ENCODE measurements around the gene BMP7. TPM values are rescaled to one million over a fixed set of nuclear protein-coding genes. Genes with fewer than 3 reads are reported as not detected.

The BMP7 gene
- total RNA-seq, 1 experiment from 2014 or later: 7.5 TPM

DNA sequence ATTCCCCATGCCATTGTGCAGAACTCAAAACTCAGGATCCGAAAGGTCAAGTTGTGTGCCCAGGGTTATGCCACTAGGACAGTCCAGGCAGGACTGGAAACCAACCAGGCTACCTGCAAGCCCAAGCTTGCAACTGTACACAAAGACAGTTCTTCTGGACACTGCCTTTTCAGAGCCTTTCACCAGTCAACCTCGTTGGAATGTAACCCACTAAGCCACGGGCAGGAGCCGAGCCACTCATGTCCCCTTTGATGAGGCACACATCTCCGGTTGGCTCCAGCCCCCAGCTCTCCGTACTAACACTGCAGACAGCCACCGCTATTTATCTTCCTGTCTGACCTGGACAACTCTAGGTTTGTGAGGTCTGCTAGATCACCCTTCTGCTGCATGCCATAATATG, 62.5 kb downstream of the BMP7 start:
- Histone ChIP-seq H3K9me3 (ENCODE audit: low read depth, low read length, poor library complexity, severe bottlenecking) (no peaks in the 10 kb centered on the region), H3K36me3 (ENCODE audit: insufficient read depth, low read length, poor library complexity, severe bottlenecking) (no peaks in the 10 kb centered on the region), H3K27ac (ENCODE audit: low read depth, low read length, poor library complexity, severe bottlenecking) (no peak overlapping the region), H3K4me3 (ENCODE audit: low read depth, low read length, poor library complexity, severe bottlenecking) (no peak overlapping the region), H3K27me3 (replicated peaks; ENCODE audit: insufficient read depth, low read depth, low read length, poor library complexity) (no peaks in the 10 kb centered on the region), H3K4me1 (ENCODE audit: insufficient read depth, low read length, poor library complexity, severe bottlenecking) (no peaks in the 10 kb centered on the region)
- POLR2A ChIA-PET (ENCODE audit: low non-redundant PET): no interaction called here
- CTCF ChIA-PET: no interaction called here
- no peak for TF ChIP-seq EZH2 (IDR thresholded peaks at IDR 0.05; ENCODE audit: borderline replicate concordance, low read depth, low read length, poor library complexity, severe bottlenecking)
- TF ChIP-seq, protein P1, sequence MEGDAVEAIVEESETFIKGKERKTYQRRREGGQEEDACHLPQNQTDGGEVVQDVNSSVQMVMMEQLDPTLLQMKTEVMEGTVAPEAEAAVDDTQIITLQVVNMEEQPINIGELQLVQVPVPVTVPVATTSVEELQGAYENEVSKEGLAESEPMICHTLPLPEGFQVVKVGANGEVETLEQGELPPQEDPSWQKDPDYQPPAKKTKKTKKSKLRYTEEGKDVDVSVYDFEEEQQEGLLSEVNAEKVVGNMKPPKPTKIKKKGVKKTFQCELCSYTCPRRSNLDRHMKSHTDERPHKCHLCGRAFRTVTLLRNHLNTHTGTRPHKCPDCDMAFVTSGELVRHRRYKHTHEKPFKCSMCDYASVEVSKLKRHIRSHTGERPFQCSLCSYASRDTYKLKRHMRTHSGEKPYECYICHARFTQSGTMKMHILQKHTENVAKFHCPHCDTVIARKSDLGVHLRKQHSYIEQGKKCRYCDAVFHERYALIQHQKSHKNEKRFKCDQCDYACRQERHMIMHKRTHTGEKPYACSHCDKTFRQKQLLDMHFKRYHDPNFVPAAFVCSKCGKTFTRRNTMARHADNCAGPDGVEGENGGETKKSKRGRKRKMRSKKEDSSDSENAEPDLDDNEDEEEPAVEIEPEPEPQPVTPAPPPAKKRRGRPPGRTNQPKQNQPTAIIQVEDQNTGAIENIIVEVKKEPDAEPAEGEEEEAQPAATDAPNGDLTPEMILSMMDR (conservative IDR thresholded peaks at IDR 0.05; ENCODE audit: low read depth, low read length): no peak
- no TSS peak for BruUV-seq (replicated peaks)
- DNase-seq (ENCODE audit: low spot score): no peak
- intact Hi-C loops (cut with micrococcal nuclease; ENCODE audit: unreplicated experiment): no loop called here

DNA sequence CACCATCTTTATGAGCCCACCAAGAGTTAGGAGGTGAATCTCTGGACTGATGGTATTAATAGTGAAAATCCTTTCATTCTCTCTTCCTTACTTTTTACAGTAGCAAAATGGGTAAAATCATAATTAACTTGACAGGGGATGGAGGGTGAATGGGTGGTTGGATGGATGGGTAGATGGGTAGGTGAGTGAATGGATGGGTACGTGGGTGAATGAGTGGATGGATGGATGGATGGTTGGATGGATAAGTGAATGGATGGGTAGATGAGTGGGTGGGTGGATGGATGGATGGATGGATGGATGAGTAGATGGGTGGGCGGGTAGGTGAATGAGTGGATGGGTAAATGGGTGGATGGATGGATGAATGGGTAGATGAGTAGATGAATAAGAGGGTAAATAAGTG, 63.2 kb downstream of the BMP7 start:
- Histone ChIP-seq H3K9me3 (ENCODE audit: low read depth, low read length, poor library complexity, severe bottlenecking) (no peaks in the 10 kb centered on the region), H3K4me3 (ENCODE audit: low read depth, low read length, poor library complexity, severe bottlenecking) (no peak overlapping the region), H3K27me3 (replicated peaks; ENCODE audit: insufficient read depth, low read depth, low read length, poor library complexity) (no peaks in the 10 kb centered on the region), H3K36me3 (ENCODE audit: insufficient read depth, low read length, poor library complexity, severe bottlenecking) (no peaks in the 10 kb centered on the region), H3K27ac (ENCODE audit: low read depth, low read length, poor library complexity, severe bottlenecking) (no peak overlapping the region), H3K4me1 (ENCODE audit: insufficient read depth, low read length, poor library complexity, severe bottlenecking) (no peaks in the 10 kb centered on the region)
- ChIA-PET POLR2A (ENCODE audit: low non-redundant PET) (no interaction called here), CTCF (no interaction called here)
- BruUV-seq (replicated peaks): no TSS peak
- DNase-seq (ENCODE audit: low spot score): no peak
- intact Hi-C loops (cut with micrococcal nuclease; ENCODE audit: unreplicated experiment): no loop called here
- no peak for TF ChIP-seq EZH2 (IDR thresholded peaks at IDR 0.05; ENCODE audit: borderline replicate concordance, low read depth, low read length, poor library complexity, severe bottlenecking)
- TF ChIP-seq, protein P1 (conservative IDR thresholded peaks at IDR 0.05; ENCODE audit: low read depth, low read length): no peak

DNA sequence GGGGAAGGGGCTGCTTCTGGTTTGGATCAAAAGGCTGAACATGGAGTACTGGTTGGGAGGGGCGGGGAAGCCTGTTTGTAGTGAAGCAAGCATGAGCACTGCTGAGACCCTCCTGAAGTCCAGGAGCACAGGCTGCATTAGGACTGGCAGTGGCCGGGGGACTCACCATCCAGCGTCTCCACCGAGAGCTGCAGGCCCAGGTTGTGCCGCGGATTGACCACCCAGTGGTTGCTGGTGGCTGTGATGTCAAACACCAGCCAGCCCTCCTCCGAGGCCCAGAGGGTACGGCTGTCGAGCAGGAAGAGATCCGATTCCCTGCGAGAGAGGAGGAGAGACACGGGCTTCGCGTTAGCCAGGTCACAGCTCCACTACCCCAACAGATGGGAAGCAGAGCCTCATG, 64.1 kb downstream of the BMP7 start:
- Histone ChIP-seq H3K9me3 (ENCODE audit: low read depth, low read length, poor library complexity, severe bottlenecking) (no peaks in the 10 kb centered on the region), H3K27me3 (replicated peaks; ENCODE audit: insufficient read depth, low read depth, low read length, poor library complexity) (no peaks in the 10 kb centered on the region), H3K36me3 (ENCODE audit: insufficient read depth, low read length, poor library complexity, severe bottlenecking) (no peaks in the 10 kb centered on the region), H3K4me3 (ENCODE audit: low read depth, low read length, poor library complexity, severe bottlenecking) (no peak overlapping the region), H3K4me1 (ENCODE audit: insufficient read depth, low read length, poor library complexity, severe bottlenecking) (no peaks in the 10 kb centered on the region), H3K27ac (ENCODE audit: low read depth, low read length, poor library complexity, severe bottlenecking) (no peak overlapping the region)
- BruUV-seq (replicated peaks): no TSS peak
- no peak for DNase-seq (ENCODE audit: low spot score)
- ChIA-PET POLR2A (ENCODE audit: low non-redundant PET) (interaction anchor here (0.5 kb wide), 1 partner anchor 14 kb away, joined by 12 read pairs; no protein-coding TSS in a partner anchor), CTCF (no interaction called here)
- TF ChIP-seq, protein P1 (conservative IDR thresholded peaks at IDR 0.05; ENCODE audit: low read depth, low read length): no peak
- TF ChIP-seq EZH2 (IDR thresholded peaks at IDR 0.05; ENCODE audit: borderline replicate concordance, low read depth, low read length, poor library complexity, severe bottlenecking): no peak
- intact Hi-C loops (cut with micrococcal nuclease; ENCODE audit: unreplicated experiment): no loop called here

All from A673 (cell line).